ENCODE results near the gene ZFP14.

DNA sequence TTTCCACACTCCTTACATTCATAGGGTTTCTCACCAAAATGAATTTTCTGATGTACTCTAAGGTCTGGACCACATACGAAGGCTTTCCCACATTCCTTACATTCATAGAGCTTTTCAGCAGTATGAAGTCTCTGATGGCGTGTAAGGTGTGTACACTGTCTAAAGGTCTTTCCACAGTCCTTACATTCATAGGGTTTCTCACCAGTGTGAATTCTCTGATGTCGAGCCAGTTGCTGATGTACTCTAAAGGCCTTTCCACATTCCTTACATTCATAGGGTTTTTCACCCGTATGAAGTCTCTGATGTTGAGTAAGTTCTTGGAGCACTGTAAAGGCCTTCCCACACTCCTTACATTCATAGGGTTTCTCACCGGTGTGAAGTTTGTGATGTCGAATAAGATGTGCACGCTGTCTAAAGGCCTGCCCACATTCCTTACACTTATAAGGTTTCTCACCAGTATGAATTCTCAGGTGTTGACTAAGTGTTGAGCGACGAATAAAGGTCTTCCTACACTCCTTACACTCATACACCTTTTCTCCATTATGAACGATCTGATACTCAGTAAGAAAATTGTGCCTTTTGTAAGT, 38.1 kb downstream of the ZFP14 start:
- TF ChIP-seq, protein P1, sequence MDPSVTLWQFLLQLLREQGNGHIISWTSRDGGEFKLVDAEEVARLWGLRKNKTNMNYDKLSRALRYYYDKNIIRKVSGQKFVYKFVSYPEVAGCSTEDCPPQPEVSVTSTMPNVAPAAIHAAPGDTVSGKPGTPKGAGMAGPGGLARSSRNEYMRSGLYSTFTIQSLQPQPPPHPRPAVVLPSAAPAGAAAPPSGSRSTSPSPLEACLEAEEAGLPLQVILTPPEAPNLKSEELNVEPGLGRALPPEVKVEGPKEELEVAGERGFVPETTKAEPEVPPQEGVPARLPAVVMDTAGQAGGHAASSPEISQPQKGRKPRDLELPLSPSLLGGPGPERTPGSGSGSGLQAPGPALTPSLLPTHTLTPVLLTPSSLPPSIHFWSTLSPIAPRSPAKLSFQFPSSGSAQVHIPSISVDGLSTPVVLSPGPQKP (IDR thresholded peaks at IDR 0.05; ENCODE audit: low read depth, low read length): no peak
- TF ChIP-seq RAD21 (conservative IDR thresholded peaks at IDR 0.05 in 1 of 2, IDR thresholded peaks at IDR 0.05 in 1 of 2): no peak
- no peak for TF ChIP-seq ESRRA (IDR thresholded peaks at IDR 0.05; ENCODE audit: borderline replicate concordance, low read length)
- no peak for TF ChIP-seq ZC3H11A (IDR thresholded peaks at IDR 0.05)
- TF ChIP-seq, protein P2, sequence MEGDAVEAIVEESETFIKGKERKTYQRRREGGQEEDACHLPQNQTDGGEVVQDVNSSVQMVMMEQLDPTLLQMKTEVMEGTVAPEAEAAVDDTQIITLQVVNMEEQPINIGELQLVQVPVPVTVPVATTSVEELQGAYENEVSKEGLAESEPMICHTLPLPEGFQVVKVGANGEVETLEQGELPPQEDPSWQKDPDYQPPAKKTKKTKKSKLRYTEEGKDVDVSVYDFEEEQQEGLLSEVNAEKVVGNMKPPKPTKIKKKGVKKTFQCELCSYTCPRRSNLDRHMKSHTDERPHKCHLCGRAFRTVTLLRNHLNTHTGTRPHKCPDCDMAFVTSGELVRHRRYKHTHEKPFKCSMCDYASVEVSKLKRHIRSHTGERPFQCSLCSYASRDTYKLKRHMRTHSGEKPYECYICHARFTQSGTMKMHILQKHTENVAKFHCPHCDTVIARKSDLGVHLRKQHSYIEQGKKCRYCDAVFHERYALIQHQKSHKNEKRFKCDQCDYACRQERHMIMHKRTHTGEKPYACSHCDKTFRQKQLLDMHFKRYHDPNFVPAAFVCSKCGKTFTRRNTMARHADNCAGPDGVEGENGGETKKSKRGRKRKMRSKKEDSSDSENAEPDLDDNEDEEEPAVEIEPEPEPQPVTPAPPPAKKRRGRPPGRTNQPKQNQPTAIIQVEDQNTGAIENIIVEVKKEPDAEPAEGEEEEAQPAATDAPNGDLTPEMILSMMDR (IDR thresholded peaks at IDR 0.05): no peak
- no peak for TF ChIP-seq POLR2A (IDR thresholded peaks at IDR 0.05; ENCODE audit: low read length)
- TF ChIP-seq, protein P3, sequence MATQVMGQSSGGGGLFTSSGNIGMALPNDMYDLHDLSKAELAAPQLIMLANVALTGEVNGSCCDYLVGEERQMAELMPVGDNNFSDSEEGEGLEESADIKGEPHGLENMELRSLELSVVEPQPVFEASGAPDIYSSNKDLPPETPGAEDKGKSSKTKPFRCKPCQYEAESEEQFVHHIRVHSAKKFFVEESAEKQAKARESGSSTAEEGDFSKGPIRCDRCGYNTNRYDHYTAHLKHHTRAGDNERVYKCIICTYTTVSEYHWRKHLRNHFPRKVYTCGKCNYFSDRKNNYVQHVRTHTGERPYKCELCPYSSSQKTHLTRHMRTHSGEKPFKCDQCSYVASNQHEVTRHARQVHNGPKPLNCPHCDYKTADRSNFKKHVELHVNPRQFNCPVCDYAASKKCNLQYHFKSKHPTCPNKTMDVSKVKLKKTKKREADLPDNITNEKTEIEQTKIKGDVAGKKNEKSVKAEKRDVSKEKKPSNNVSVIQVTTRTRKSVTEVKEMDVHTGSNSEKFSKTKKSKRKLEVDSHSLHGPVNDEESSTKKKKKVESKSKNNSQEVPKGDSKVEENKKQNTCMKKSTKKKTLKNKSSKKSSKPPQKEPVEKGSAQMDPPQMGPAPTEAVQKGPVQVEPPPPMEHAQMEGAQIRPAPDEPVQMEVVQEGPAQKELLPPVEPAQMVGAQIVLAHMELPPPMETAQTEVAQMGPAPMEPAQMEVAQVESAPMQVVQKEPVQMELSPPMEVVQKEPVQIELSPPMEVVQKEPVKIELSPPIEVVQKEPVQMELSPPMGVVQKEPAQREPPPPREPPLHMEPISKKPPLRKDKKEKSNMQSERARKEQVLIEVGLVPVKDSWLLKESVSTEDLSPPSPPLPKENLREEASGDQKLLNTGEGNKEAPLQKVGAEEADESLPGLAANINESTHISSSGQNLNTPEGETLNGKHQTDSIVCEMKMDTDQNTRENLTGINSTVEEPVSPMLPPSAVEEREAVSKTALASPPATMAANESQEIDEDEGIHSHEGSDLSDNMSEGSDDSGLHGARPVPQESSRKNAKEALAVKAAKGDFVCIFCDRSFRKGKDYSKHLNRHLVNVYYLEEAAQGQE (IDR thresholded peaks at IDR 0.05): no peak
- no peak for TF ChIP-seq BHLHE40 (IDR thresholded peaks at IDR 0.05; ENCODE audit: low read depth, low read length)
- TF ChIP-seq HOXB5 (CRISPR knock-in tag; IDR thresholded peaks at IDR 0.05): no peak
- TF ChIP-seq SREBF2 (IDR thresholded peaks at IDR 0.05): no peak
- TF ChIP-seq, protein P4, sequence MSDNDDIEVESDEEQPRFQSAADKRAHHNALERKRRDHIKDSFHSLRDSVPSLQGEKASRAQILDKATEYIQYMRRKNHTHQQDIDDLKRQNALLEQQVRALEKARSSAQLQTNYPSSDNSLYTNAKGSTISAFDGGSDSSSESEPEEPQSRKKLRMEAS (IDR thresholded peaks at IDR 0.05): no peak
- TF ChIP-seq RCOR1 (IDR thresholded peaks at IDR 0.05; ENCODE audit: low read depth, low read length): no peak
- no peak for TF ChIP-seq RFX5 (IDR thresholded peaks at IDR 0.05)

Measured in A549 (cell line).